WTC11 (cell line): Measurements from ENCODE around the gene COL13A1. TPM values are rescaled to one million over a fixed set of nuclear protein-coding genes. Genes with fewer than 3 reads are reported as not detected.

ENCODE experiments used
- ATAC-seq: fragments of 200-7000 bp; cut with Tn5 transposase; 2 replicates; pipeline ENCODE4 v1.10.0; 2021; ENCODE audit warnings: mild to moderate bottlenecking, moderate library complexity
- CTCF ChIA-PET: fragments of 300-600 bp; sonication (Branson Sonifier 250); formaldehyde crosslinking; loops from one replicate; lab custom pipeline; 2021; ENCODE audit warnings: antibody characterized with exemption; lab: Charles Lee
- POLR2A ChIA-PET: fragments of 350-600 bp; sonication (Branson Sonifier 250); formaldehyde crosslinking; loops from one replicate; lab custom pipeline; 2021; ENCODE audit warnings: antibody characterized with exemption; lab: Charles Lee
- DNase-seq: peaks from one replicate; pipeline ENCODE4 v3.0.0; 2021; ENCODE audit warnings: low spot score
- H3K27ac Mint-ChIP-seq: 2 replicates; pipeline ENCODE4 v1.8.0; 2021; ENCODE audit warnings: mixed read lengths
- H3K27me3 Mint-ChIP-seq: 2 replicates; pipeline ENCODE4 v1.8.0; 2021; ENCODE audit warnings: low read depth, mild to moderate bottlenecking, moderate library complexity, mixed read lengths
- H3K36me3 Mint-ChIP-seq: 2 replicates; pipeline ENCODE4 v1.8.0; 2021; ENCODE audit warnings: mixed read lengths
- H3K4me1 Mint-ChIP-seq: 2 replicates; pipeline ENCODE4 v1.8.0; 2022; ENCODE audit warnings: mixed read lengths
- H3K4me3 Mint-ChIP-seq: 2 replicates; pipeline ENCODE4 v1.8.0; 2021; ENCODE audit warnings: mild to moderate bottlenecking, moderate library complexity, mixed read lengths
- H3K9me3 Mint-ChIP-seq: 2 replicates; pipeline ENCODE4 v1.8.0; 2021; ENCODE audit warnings: mixed read lengths
- ATF6 ChIP-seq: sonication (generic); formaldehyde crosslinking; IDR thresholded peaks from 2 replicates; pipeline ENCODE4 v1.8.1; 2023; ENCODE audit warnings: mild to moderate bottlenecking, missing genetic modification reagents
- E2F4 ChIP-seq: sonication (generic); formaldehyde crosslinking; IDR thresholded peaks from 2 replicates; pipeline ENCODE4 v1.8.1; 2022; ENCODE audit warnings: low read depth, mild to moderate bottlenecking, moderate library complexity, missing genetic modification reagents, borderline replicate concordance
- ELF4 ChIP-seq: sonication (generic); formaldehyde crosslinking; IDR thresholded peaks from 2 replicates; pipeline ENCODE4 v1.8.1; 2022; ENCODE audit warnings: low read depth, mild to moderate bottlenecking, moderate library complexity, missing genetic modification reagents
- ESRRA ChIP-seq: sonication (generic); formaldehyde crosslinking; IDR thresholded peaks from 2 replicates; pipeline ENCODE4 v1.8.1; 2022; ENCODE audit warnings: mild to moderate bottlenecking, missing genetic modification reagents, borderline replicate concordance
- GRHL2 ChIP-seq: fragments of 250-450 bp; sonication (Bioruptor Pico); IDR thresholded peaks from 2 replicates; pipeline ENCODE4 v1.8.0; 2022; ENCODE audit warnings: mild to moderate bottlenecking, moderate library complexity; ENCODE audit not compliant: insufficient replicate concordance, severe bottlenecking
- IRF2 ChIP-seq: sonication (generic); formaldehyde crosslinking; IDR thresholded peaks from 2 replicates; pipeline ENCODE4 v1.8.0; 2022; ENCODE audit warnings: low read depth, missing genetic modification reagents, borderline replicate concordance
- JUN ChIP-seq: sonication (generic); formaldehyde crosslinking; IDR thresholded peaks from 2 replicates; pipeline ENCODE4 v1.8.0; 2023; ENCODE audit warnings: mild to moderate bottlenecking, missing genetic modification reagents
- KAT7 ChIP-seq: sonication (generic); formaldehyde crosslinking; IDR thresholded peaks from 2 replicates; pipeline ENCODE4 v1.8.1; 2023; ENCODE audit warnings: missing genetic modification reagents, mild to moderate bottlenecking, borderline replicate concordance
- MYBL2 ChIP-seq: sonication (generic); formaldehyde crosslinking; IDR thresholded peaks from 2 replicates; pipeline ENCODE4 v1.8.1; 2023; ENCODE audit warnings: mild to moderate bottlenecking, moderate library complexity, missing genetic modification reagents
- NFYB ChIP-seq: sonication (generic); formaldehyde crosslinking; conservative IDR thresholded peaks from 2 replicates; pipeline ENCODE4 v1.8.0; 2022; ENCODE audit warnings: low read depth, missing genetic modification reagents
- NR1H2 ChIP-seq: sonication (generic); formaldehyde crosslinking; IDR thresholded peaks from 2 replicates; pipeline ENCODE4 v1.9.0; 2021; ENCODE audit warnings: mild to moderate bottlenecking, moderate library complexity, missing genetic modification reagents
- NR3C1 ChIP-seq: sonication (generic); formaldehyde crosslinking; conservative IDR thresholded peaks from 2 replicates; pipeline ENCODE4 v1.8.1; 2023; ENCODE audit warnings: low read depth, mild to moderate bottlenecking, missing genetic modification reagents
- OVOL2 ChIP-seq: fragments of 250-450 bp; sonication (Bioruptor Pico); IDR thresholded peaks from 2 replicates; pipeline ENCODE4 v1.9.0; 2021; ENCODE audit warnings: mild to moderate bottlenecking, borderline replicate concordance
- PRDM15 ChIP-seq: sonication (generic); formaldehyde crosslinking; IDR thresholded peaks from 2 replicates; pipeline ENCODE4 v1.8.0; 2022; ENCODE audit warnings: missing genetic modification reagents
- PRRX2 ChIP-seq: fragments of 250-450 bp; sonication (Bioruptor Pico); IDR thresholded peaks from 2 replicates; pipeline ENCODE4 v1.8.0; 2021; ENCODE audit warnings: mild to moderate bottlenecking
- RELA ChIP-seq: sonication (generic); formaldehyde crosslinking; IDR thresholded peaks from 2 replicates; pipeline ENCODE4 v1.8.1; 2022; ENCODE audit warnings: missing genetic modification reagents, mild to moderate bottlenecking, borderline replicate concordance
- SMAD4 ChIP-seq: sonication (generic); formaldehyde crosslinking; IDR thresholded peaks from 2 replicates; pipeline ENCODE4 v1.8.0; 2022; ENCODE audit warnings: mild to moderate bottlenecking, missing genetic modification reagents
- SP1 ChIP-seq: sonication (generic); formaldehyde crosslinking; conservative IDR thresholded peaks from 2 replicates; pipeline ENCODE4 v1.8.1; 2022; ENCODE audit warnings: missing genetic modification reagents
- TEAD4 ChIP-seq: sonication (generic); formaldehyde crosslinking; IDR thresholded peaks from 2 replicates; pipeline ENCODE4 v1.8.0; 2022; ENCODE audit warnings: mild to moderate bottlenecking, missing genetic modification reagents
- TP53 ChIP-seq: sonication (generic); formaldehyde crosslinking; IDR thresholded peaks from 2 replicates; pipeline ENCODE4 v1.8.1; 2023; ENCODE audit warnings: mild to moderate bottlenecking, missing genetic modification reagents
- USF1 ChIP-seq: sonication (generic); formaldehyde crosslinking; IDR thresholded peaks from 2 replicates; pipeline ENCODE4 v1.8.0; 2022; ENCODE audit warnings: mild to moderate bottlenecking, missing genetic modification reagents
- ZMAT4 ChIP-seq: fragments of 250-450 bp; sonication (Bioruptor Pico); IDR thresholded peaks from 2 replicates; pipeline ENCODE4 v1.9.0; 2021; ENCODE audit warnings: mild to moderate bottlenecking
- ZNF232 ChIP-seq: sonication (generic); formaldehyde crosslinking; IDR thresholded peaks from 2 replicates; pipeline ENCODE4 v1.8.0; 2022; ENCODE audit warnings: mild to moderate bottlenecking, missing genetic modification reagents
- ZNF263 ChIP-seq: sonication (generic); formaldehyde crosslinking; IDR thresholded peaks from 2 replicates; pipeline ENCODE4 v1.8.1; 2022; ENCODE audit warnings: low read depth, mild to moderate bottlenecking, moderate library complexity, missing genetic modification reagents
- ZNF317 ChIP-seq: sonication (generic); formaldehyde crosslinking; IDR thresholded peaks from 2 replicates; pipeline ENCODE4 v1.8.1; 2023; ENCODE audit warnings: low read depth, mild to moderate bottlenecking, moderate library complexity, missing genetic modification reagents, borderline replicate concordance
- ZNF512 ChIP-seq: sonication (generic); formaldehyde crosslinking; IDR thresholded peaks from 2 replicates; pipeline ENCODE4 v1.8.1; 2022; ENCODE audit warnings: missing genetic modification reagents, borderline replicate concordance
- total RNA-seq: library from RNA; stranded (reverse); gene quantifications from 3 replicates; pipeline ENCODE4 v1.2.3, GENCODE V29; 2021

The COL13A1 gene
- total RNA-seq, 1 experiment from 2014 or later = 7.1 TPM

GRCh38 chr10:69907517-69907916 is 105.8 kb downstream of the COL13A1 start:
- ChIA-PET POLR2A (no interaction called here), CTCF (interaction anchor here (0.9 to 2.0 kb wide), 6 partner anchors 8 to 119 kb away, joined by 3 to 6 read pairs (median 3); no protein-coding TSS in a partner anchor)
- Mint-ChIP-seq H3K4me1 (peaks cover 5% of the 10 kb centered on the region), H3K4me3 (no peak overlapping the region), H3K27me3 (no peaks in the 10 kb centered on the region; the same call in 1 of the 2 replicates), H3K27ac (no peak overlapping the region), H3K9me3 (no peaks in the 10 kb centered on the region), H3K36me3 (no peaks in the 10 kb centered on the region)
- TF ChIP-seq ZNF263 (CRISPR knock-in tag) (no peak), PRRX2 (CRISPR knock-in tag) (no peak), RELA (CRISPR knock-in tag) (no peak), SP1 (CRISPR knock-in tag) (no peak), ATF6 (CRISPR knock-in tag) (no peak), NFYB (CRISPR knock-in tag) (no peak), TP53 (no peak), ZNF512 (no peak), ESRRA (CRISPR knock-in tag) (no peak)
- ATAC-seq (no peak), DNase-seq (no peak)

GRCh38 chr10:69908124-69908523 is 106.4 kb downstream of the COL13A1 start:
- no peak for DNase-seq
- H3K36me3 Mint-ChIP-seq = no peaks in the 10 kb centered on the region
- peaks cover 7% of the 10 kb centered on the region for H3K4me1 Mint-ChIP-seq
- H3K4me3 Mint-ChIP-seq = no peak overlapping the region
- POLR2A ChIA-PET = no interaction called here
- no peaks in the 10 kb centered on the region; the same call in 1 of the 2 replicates for H3K27me3 Mint-ChIP-seq
- H3K27ac Mint-ChIP-seq = no peak overlapping the region
- CTCF ChIA-PET = interaction anchor here (0.6 to 2.0 kb wide), 8 partner anchors 9 to 120 kb away, joined by 3 to 6 read pairs (median 3); no protein-coding TSS in a partner anchor
- TF ChIP-seq ELF4 (CRISPR knock-in tag) = no peak
- no peak for TF ChIP-seq NR1H2 (CRISPR knock-in tag)
- TF ChIP-seq GRHL2 (CRISPR knock-in tag) = no peak
- no peak for TF ChIP-seq IRF2 (CRISPR knock-in tag)
- TF ChIP-seq E2F4 (CRISPR knock-in tag) = no peak
- no peak for TF ChIP-seq OVOL2 (CRISPR knock-in tag)
- no peak for TF ChIP-seq ZNF317 (CRISPR knock-in tag)
- TF ChIP-seq ZMAT4 (CRISPR knock-in tag) = no peak
- TF ChIP-seq ZNF232 (CRISPR knock-in tag) = no peak
- no peak for TF ChIP-seq USF1 (CRISPR knock-in tag)
- TF ChIP-seq KAT7 (CRISPR knock-in tag) = no peak
- no peak for TF ChIP-seq SMAD4 (CRISPR knock-in tag)
- no peak for TF ChIP-seq NR3C1 (CRISPR knock-in tag)
- no peak for TF ChIP-seq MYBL2
- no peak for TF ChIP-seq PRDM15 (CRISPR knock-in tag)
- no peak for TF ChIP-seq RELA (CRISPR knock-in tag)
- TF ChIP-seq TEAD4 (CRISPR knock-in tag) = no peak
- no peak for TF ChIP-seq NFYB (CRISPR knock-in tag)
- TF ChIP-seq JUN (CRISPR knock-in tag) = no peak
- no peak for ATAC-seq
- no peaks in the 10 kb centered on the region for H3K9me3 Mint-ChIP-seq
